GM18517 (cell line): Measurements from ENCODE around the gene UNC5A.

Source experiments
- ATAC-seq: cut with Tn5 transposase; IDR thresholded peaks from one replicate; pipeline ENCODE4 v1.9.1; 2021; ENCODE audit warnings: mild to moderate bottlenecking, moderate library complexity; ENCODE audit not compliant: unreplicated experiment

Gene UNC5A

DNA sequence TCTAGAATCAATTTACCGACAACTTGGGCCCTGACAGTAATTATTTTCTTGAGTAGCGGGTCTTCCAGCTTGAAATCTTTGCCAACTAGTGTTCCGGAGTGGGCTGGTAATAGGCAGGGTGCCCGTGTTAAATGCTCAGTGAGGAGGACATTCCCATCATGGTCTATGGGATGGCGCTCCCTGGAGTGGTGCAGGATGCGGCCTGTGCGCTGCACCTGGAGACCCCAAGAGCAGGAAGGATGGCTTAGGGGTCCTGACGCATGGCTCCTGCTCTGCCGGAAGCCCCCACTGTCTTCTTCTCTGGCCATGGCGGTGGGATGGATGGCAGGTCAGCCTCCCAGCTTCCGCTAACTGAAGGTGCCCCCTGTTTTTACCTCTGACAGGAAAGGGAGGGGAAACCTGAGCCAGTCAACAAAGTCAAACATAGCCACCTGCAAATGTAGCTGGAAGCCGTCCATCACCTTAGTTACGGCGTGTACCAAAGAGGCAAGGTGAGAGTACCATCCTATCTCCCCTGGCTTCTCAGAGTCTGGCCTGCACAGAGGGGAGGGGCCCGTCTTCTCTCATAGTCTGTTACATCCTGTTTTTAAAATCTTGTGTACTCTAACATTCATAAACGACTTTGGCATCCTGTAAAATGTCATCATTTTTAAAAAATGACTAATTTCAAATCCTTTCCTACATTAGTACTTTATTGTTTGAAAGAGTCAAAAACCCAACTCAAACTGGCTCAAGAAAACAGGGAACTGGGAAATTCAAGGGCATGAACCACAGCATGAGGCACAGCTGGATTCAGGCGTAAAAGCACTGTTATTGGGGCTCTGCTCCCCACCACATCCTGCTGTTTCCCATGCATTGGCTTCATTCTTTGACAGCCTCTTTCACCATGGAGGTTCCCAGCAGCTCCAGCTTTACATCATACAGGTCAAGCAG lies 28.5 kb upstream of the UNC5A start:
- no peak for ATAC-seq

DNA sequence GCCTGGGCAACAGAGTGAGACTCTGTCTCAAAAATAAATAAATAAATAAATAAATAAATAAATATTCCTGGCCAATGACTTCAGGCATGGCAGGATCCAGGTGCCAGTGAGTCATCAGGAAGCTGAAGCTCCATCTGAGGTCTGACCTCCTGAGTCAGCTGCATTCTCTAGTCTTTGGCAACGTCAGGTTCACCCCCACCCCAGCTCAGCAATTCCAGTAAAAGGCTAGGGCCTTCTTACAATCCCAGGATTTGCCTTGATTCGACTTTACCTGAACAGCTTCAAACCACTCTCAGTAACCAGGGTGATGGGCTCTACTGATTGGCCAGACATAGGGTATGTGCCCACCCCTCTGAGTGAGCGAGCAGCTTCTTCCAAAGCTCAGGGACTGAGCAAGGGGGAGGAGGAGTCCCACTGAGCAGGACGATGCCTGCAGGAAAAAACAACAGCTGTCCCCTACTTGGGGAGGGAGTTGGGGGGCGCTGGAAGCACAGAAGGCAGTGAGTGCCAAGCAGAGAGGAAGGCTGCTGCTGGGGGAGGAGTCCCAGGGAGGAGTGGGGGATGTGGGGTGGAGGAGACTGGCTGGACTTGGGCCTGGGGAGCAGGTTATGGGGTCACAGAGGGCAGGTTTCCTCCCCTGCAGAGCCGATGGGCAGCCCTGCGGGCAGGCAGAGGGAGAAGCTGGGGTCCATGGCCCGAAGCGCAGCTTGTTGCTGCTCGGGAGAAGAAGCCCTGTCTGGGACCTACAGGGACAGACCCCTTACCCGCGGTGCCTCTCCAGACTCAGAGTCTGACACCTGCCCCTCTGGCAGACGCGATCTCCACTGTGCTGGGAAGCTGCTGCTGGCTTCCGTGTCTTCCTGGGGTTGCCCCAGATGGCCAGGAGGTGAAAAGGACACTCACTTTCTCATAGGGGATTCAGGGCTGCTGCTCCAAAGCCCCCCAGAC lies 25.9 kb upstream of the UNC5A start:
- no peak for ATAC-seq

DNA sequence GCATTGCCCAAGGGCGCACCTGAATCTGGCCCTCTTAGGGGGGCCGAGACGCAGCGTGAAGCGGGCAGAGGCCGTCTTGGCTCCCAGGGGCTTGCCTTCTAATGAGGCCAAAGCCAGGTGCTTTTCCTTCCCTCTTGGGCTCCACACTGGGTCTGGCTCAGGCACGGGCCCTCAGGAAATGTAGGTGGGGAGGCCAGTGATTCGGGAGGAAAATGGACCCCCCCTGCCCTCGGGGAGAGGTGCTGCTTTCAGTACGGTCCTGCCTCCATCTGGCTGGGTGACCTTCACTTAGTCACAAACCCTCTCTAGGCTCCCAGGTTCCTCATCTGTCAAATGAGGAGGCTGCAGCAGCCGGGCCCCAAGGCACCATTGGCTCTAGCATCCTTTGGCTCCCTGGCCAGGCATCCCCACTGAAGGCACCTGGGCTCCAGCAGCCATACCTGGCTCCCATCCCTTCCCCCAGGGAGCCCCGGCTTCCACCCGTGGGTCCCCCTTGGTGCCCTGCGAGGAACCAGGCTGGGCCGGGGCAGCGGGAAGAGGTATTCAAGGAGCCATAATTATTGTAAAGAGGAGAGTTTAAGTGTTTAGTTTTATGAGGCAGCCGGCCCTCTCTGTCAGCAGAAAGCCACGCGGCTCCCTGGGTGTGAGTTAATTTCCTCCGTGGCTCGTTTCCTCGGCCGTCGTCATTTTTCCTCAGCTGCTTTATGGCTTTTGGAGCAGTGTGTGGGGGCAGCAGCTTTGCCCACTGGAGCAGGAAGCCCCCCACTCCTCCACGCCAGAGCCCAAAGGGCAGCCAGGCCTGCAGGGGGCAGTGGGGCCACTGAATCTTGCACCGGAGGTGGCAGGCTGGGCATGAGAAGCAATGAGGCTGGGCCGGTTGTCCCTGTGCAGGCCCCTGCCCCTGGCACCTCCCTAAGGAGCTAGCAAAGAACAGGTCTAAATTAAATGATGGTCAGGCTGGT lies 24.9 kb upstream of the UNC5A start:
- no peak for ATAC-seq

DNA sequence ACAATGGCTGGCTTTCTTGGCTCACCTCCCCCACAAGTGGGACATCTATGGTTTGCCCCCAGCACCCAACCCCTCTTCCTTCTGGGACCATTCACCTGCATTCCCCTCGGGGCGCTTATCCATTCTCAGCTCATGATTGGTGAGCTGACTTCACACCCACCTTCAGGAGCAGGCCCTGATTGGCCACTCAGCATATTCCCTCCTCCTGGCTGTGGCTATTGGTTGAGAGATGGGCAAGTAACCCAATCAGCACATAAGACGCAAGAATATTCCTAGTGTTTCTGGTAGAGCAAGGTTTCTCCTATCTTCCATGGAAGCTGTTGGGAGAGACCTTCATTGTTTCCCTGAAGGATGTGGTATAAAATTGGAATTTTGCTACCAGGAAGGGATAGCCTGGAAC lies 22.7 kb upstream of the UNC5A start:
- ATAC-seq = no peak

DNA sequence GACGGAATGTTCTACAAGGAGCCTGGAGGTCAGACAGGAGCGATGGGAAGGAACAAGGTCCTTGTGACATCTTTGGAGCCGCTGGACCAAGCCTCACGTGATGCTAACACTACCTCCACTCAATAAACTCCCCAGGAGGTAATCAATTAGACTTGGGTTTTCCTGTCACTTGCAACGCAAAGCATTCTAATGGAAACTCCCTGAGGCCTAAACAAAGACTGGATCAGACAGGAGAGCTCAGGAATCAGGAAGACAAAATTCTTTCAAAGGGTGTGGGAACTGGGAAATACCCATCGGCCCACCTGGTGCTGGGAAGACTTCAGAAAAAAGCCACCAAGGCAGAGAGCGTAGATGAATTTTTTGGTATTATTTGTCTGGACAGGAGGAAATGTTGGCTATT lies 22.3 kb upstream of the UNC5A start:
- no peak for ATAC-seq

DNA sequence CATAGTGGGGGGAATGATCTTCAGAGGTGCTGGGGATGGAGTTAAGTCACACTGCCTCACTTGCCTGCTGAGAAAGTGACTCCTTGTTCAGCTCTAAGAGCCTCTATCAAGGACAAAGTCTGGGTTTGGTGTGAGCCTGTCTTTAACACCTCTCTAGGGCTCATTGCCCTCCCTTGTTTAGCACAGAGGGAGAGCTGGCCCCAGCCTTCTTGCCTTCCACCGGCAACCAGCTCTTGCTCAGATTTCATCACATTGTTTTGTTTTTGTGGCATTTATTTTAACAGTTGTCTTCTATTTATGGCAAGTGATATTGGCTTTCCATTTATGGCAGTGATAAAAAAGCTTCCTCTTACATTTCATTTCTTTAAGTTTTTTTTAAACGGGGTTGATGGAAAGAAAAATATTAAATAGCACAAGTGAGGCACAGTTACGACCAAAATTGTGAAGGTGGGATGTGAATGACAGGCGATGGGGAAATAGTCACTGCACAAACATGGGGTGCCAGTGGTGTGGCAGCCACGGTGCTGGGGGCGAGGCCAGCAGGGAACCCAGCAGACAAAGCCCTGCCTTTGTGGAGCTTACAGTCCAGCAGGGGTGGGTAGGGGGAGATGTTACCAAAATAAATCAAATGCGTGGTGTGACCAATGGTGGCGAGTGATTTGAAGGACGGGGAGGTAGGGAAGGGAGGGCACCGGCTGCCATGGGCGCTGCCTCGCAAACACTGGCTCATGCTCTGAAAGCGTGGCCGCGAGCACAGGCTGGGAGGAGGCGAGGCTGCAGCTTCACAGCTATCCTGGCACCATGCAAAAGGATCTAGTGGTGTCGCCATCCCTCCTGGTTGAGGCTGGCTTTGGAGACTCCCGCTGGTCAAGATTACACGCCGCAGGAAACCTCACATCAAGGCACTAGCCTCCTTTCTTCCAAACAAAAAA lies 21.2 kb upstream of the UNC5A start:
- ATAC-seq = no peak

DNA sequence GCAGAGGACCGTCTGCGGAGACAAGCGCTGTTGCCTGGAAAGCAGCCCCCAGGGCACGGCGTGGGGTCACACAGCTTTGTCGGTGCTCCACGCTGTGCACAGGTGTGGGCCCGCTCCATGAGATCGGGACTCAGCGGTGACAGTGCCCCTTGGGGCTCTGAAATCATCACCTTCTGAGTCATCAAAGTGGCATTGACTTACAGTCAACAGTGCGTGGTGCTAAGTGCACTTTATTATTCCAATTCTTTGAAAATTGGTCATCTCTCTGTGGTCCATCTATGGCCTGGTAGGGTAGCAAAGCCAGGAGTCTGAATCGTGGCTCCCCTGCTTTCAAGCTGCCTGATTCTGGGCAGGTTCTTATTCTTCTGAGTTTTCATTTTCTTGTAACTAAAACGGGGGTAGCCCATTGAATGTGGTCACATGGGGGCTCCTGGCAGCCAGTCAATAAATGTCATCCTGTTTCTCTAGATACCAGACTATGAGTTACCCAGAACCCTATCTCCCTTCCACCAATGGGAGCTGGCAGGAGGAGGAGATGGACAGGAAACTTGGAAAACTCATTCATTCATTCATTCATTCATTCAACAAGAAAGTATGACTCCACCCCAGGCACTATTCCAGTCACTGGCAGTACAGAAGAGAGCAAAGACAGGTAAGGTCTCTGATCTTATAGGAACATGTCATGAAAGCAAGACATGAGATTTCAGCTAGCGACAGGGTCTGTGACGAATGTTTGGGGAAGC lies 20.3 kb upstream of the UNC5A start:
- no peak for ATAC-seq

DNA sequence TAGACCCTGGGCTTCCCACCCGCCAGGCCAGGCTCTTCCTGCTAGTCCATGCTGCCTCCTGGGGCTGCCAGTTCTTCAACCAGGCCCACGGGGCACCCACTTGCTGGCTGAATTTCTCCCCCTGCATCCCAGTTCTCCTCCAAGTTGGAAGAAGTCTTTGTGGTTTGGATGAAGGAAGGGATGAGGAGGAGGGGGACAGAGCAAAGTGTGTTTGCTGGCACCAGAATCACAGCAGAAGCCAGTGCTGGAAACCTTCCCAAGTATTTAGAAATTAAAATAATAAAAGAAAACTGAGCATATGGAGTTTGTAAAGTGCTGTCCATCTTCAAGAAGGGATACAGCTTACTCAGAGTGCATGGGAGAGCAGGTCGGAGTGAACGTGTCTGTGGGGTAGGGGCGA lies 19.4 kb upstream of the UNC5A start:
- ATAC-seq = no peak

DNA sequence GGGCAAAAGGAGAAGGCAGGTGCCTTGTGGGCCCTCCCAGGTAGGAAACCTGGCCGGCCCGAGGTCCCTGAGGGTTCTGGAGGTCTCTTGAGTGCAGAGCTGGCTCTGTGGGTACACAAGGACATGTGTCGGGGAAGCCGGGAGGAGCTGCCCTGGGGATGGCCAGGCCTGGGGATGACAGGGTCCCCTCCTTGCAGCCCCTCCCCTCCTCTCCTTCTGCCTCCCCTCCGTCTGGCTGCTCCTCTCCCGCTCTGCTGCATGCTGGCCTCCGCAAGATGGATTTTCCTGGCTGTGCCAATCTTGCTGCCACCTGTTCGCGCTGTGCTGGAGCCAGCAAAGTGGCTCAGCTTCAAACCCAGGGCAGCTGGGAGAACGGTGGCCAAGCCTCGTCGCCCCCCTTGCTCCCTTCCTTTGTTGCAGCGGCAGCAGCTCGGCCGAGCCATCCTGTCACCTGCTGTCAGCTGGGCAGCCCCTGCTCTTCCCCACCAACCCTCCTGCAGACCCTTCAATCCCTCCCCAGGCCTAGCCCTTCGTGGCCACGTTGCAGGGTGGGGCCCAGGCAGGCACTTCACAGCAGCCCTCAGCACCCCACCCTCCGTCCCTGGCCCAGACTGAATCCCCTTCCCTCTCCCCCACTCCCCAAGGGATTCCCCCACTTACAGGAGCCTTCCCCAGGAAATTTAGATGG lies 17.6 kb upstream of the UNC5A start:
- no peak for ATAC-seq

DNA sequence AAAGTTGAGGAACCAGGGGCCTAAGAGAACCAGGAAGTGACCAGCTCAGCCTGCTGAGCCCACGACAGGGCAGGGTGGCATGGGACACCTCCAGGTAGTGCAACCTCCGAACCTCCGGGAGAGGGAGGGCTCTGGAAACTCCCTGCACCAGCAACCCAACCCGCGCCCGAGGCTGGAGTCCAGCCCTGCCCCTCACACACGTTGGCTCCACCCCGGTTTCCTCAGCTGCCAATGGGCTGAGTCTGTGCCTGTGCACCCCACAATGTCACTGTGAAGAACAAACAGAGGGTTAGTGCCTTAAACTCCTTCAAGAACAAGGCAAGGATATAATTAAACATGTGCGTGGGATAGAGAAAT lies 17.0 kb upstream of the UNC5A start:
- ATAC-seq = no peak

DNA sequence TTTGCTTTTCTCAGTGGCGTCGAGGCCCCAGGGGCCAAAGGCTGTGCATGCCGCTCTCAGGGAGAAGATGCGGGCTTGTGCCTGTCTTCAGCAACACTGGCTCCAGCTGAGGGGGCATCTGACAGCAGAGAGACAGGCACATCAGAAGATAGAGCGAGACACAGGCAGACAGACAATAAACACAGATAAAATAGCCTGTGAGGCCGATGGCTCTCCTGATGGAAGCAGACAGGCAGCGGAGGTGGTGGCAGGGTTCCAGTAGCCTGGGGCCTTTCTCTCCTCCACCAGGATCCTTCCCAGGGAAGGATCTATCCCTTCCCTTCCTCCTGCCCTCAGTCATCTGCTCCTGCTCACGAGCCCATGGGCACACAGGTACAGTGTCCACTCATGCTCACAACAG lies 16.6 kb upstream of the UNC5A start:
- ATAC-seq = no peak

DNA sequence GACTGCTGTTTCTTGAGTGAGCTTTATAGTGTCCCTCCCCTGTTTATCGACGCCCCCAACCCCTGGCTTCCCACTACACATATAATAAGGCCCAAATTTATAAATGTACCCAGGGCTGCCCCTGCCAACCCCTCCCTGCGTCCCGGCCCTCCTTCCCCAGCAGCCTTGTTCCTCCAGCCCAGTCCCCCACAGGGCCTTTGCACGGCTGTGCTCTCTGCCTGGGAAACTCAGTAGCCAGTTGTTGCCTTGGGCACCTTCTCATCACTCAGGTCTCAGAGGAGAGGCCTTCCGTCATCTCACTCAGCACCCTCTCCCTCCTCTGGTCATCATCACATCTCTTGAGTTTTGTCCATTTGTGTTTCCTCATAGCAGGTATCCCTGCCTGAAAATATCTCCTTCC lies 15.8 kb upstream of the UNC5A start:
- ATAC-seq = no peak

DNA sequence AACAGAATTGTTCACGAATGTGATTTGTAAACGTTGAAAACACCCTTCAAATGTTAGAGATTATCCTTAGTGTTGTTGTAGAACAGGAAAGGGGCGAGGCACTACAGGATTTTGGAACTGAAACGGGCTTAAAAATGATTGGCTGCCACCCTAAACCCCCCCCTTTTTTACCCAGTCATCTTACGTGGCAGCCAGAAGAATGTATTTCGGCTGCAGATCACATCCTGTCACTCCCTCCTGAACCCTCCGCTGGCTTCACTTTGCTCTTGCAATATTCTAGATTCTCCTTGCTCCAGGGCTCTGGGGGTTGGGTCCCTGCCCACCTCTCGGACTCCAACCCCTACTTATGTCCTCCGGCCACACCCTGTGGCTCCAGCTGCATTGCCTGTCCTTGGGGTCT lies 13.9 kb upstream of the UNC5A start:
- ATAC-seq = no peak

DNA sequence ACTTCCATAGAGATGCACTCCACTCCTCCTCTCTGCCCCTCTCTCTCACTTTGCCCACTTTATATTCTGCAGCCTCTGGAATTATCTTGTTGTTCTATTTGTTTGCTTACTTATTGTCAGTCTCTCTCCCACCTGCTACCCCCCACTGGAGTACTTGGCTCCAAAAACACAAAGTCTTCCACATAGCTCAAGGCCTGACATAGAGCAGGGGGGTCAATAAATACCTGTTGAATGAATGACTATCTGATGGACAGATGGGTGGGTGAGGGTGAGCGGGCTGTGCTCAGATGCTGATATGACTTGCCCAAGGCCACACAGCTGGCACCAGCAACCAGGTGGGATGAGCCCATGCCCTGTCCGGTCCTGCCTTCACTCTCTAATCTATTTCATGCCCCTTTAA lies 13.4 kb upstream of the UNC5A start:
- ATAC-seq = no peak

DNA sequence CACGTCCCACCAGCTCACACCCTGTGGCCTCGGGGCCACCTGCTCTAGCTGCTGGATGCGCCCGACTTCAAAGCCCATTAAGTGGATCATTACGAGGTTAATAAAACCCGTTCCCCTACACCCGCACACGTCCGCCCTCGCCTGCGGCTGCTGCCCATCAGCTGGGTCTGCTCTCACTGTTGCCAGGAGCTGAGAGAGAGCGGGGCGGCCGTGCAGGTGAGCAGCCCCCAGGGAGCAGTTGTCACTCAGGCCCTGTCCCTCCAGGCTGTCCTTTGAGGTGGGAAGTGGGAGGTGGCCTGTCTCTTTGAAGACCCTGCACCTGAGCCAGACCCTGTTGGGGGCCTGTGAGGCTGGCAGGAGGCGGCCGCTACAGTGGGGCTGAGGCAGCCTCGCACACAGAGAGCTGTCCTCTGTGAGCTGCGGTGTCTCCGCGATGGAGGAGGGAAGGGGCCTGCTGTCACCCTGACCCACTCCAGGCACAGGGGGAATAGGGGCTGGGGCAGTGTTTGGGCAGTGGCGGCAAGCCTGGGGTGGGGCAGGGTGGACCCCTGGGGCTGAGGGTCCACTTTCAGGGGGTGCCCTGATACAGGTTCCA lies 12.8 kb upstream of the UNC5A start:
- no peak for ATAC-seq

DNA sequence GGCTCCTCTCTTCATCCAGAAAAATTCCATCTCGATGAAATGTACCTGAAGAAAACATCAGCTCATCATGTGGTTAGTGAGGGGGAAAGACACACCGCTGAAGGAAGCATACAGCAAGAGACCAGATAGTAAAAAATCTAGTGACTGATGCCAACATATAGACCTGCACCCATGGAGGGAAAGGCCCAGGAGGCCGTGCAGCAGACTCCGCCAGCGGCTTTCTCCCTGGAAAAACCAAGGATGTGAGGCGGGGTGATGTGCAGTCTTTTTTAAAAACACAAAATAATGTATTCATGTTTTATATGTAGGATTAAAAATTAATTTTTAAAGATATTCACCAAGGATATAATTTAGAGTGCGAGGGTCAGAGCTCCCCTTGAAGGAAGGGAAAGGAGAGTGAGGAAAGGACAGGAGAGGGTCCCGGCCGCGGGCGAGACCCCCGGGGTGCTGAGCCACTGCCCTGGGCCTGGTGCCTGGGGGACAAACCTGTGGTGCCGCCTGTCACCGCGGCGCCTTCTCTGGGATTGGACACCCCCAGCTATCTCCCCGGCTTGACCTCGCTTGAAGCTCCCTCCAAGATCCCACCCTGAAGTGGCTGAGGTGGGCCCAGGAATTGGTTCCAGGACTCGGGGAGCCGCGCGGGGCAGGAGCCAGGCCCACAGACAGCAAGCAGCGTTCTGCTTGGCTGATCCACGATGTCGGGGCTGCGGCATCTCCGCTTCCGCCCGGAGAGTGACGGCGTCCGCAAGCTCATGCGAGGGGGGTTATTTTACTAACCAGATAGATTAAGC lies 12.1 kb upstream of the UNC5A start:
- ATAC-seq = no peak

DNA sequence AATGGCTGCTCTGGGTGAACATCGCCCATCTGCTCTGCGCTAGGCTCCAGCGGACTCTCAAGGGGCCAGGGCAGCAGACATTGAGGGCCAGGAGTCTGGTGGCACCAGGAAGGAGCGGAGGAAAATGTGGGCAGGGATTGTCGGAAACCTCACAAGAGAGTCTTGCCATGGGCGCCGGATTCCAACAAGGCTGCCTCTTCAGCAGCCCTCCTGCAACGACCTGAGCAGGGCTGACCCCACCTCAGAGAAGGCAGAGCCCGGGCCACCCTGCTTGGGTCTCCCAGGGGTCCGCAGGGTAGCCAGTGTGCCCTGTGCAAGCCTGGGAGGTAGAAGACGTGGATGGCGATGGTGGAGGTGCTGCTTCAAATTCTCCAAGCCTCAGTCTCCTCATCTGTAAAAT lies 11.4 kb upstream of the UNC5A start:
- no peak for ATAC-seq
